ENCODE results near the gene NKX2-1. TPM values are rescaled to one million over a fixed set of nuclear protein-coding genes. Genes with fewer than 3 reads are reported as not detected.

NKX2-1 gene
- total RNA-seq, 3 donors from 2014 or later (not counting 1 experiment from before 2014, with no cell fraction given) = not detected

GRCh38 chr14:36529062-36529461, 9.0 kb upstream of the NKX2-1 start:
- peaks cover 13% of the 10 kb centered on the region for H3K9me3 ChIP-seq (ENCODE audit: control insufficient read depth, insufficient read depth, low read length)
- ATAC-seq = no peak
- intact Hi-C loops (cut with micrococcal nuclease) = no loop called here
- no peak for DNase-seq
- Mint-ChIP-seq H3K4me3 (no peak overlapping the region), H3K36me3 (peaks cover 22% of the 10 kb centered on the region), H3K4me1 (no peaks in the 10 kb centered on the region), H3K9me3 (peaks cover 10% of the 10 kb centered on the region in 2 donors), H3K27ac (no peak overlapping the region), H3K27me3 (ENCODE audit: low read depth in 2 of 2) (peaks cover 39 to 44% of the 10 kb centered on the region in 2 donors)
- H3K36me3 ChIP-seq (ENCODE audit: control insufficient read depth, insufficient read depth, low read length) = no peaks in the 10 kb centered on the region
- H3K27me3 ChIP-seq (ENCODE audit: control insufficient read depth, insufficient read depth, low read length) = peaks cover 24% of the 10 kb centered on the region
- TF ChIP-seq, protein P1, sequence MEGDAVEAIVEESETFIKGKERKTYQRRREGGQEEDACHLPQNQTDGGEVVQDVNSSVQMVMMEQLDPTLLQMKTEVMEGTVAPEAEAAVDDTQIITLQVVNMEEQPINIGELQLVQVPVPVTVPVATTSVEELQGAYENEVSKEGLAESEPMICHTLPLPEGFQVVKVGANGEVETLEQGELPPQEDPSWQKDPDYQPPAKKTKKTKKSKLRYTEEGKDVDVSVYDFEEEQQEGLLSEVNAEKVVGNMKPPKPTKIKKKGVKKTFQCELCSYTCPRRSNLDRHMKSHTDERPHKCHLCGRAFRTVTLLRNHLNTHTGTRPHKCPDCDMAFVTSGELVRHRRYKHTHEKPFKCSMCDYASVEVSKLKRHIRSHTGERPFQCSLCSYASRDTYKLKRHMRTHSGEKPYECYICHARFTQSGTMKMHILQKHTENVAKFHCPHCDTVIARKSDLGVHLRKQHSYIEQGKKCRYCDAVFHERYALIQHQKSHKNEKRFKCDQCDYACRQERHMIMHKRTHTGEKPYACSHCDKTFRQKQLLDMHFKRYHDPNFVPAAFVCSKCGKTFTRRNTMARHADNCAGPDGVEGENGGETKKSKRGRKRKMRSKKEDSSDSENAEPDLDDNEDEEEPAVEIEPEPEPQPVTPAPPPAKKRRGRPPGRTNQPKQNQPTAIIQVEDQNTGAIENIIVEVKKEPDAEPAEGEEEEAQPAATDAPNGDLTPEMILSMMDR (IDR thresholded peaks at IDR 0.05) = no peak
- H3K4me3 ChIP-seq (ENCODE audit: low read length) = no peak overlapping the region
- no peaks in the 10 kb centered on the region for H3K4me1 ChIP-seq (ENCODE audit: control insufficient read depth, insufficient read depth, low read length)
- H3K27ac ChIP-seq (ENCODE audit: low read length) = no peak overlapping the region

GRCh38 chr14:36525746-36526099, 5.7 kb upstream of the NKX2-1 start:
- Mint-ChIP-seq H3K36me3 (peaks cover 22% of the 10 kb centered on the region), H3K27me3 (ENCODE audit: low read depth in 2 of 2) (peaks cover 63 to 64% of the 10 kb centered on the region in 2 donors), H3K4me3 (no peak overlapping the region), H3K4me1 (no peaks in the 10 kb centered on the region), H3K27ac (no peak overlapping the region), H3K9me3 (peaks cover 10% of the 10 kb centered on the region in 2 donors)
- Histone ChIP-seq H3K4me1 (ENCODE audit: control insufficient read depth, insufficient read depth, low read length) (no peaks in the 10 kb centered on the region), H3K27ac (ENCODE audit: low read length) (no peak overlapping the region), H3K27me3 (ENCODE audit: control insufficient read depth, insufficient read depth, low read length) (peaks cover 37% of the 10 kb centered on the region), H3K4me3 (ENCODE audit: low read length) (no peak overlapping the region), H3K9me3 (ENCODE audit: control insufficient read depth, insufficient read depth, low read length) (peaks cover 14% of the 10 kb centered on the region), H3K36me3 (ENCODE audit: control insufficient read depth, insufficient read depth, low read length) (no peaks in the 10 kb centered on the region)
- DNase-seq (no peak), ATAC-seq (no peak)
- intact Hi-C loops (cut with micrococcal nuclease) = no loop called here
- 16% methylated on average over 10 of the region's 10 CpGs for WGBS (ENCODE audit: insufficient coverage)
- TF ChIP-seq, protein P1 (IDR thresholded peaks at IDR 0.05) = no peak

GRCh38 chr14:36524874-36525745, 5.1 kb upstream of the NKX2-1 start:
- TF ChIP-seq, protein P1 (IDR thresholded peaks at IDR 0.05) = no peak
- H3K27ac Mint-ChIP-seq = no peak overlapping the region
- Histone ChIP-seq H3K4me1 (ENCODE audit: control insufficient read depth, insufficient read depth, low read length) (no peaks in the 10 kb centered on the region), H3K4me3 (ENCODE audit: low read length) (no peak overlapping the region), H3K9me3 (ENCODE audit: control insufficient read depth, insufficient read depth, low read length) (peaks cover 14% of the 10 kb centered on the region), H3K27ac (ENCODE audit: low read length) (no peak overlapping the region), H3K36me3 (ENCODE audit: control insufficient read depth, insufficient read depth, low read length) (no peaks in the 10 kb centered on the region), H3K27me3 (ENCODE audit: control insufficient read depth, insufficient read depth, low read length) (peaks cover 37% of the 10 kb centered on the region)
- no peak overlapping the region for H3K4me3 Mint-ChIP-seq
- H3K27me3 Mint-ChIP-seq (ENCODE audit: low read depth in 2 of 2) = peaks cover 63 to 64% of the 10 kb centered on the region in 2 donors
- peaks cover 22% of the 10 kb centered on the region for H3K36me3 Mint-ChIP-seq
- H3K4me1 Mint-ChIP-seq = no peaks in the 10 kb centered on the region
- DNase-seq (no peak), ATAC-seq (no peak)
- 12% methylated on average over 51 of the region's 54 CpGs for WGBS (ENCODE audit: insufficient coverage)
- intact Hi-C loops (cut with micrococcal nuclease) = no loop called here
- peaks cover 10% of the 10 kb centered on the region in 2 donors for H3K9me3 Mint-ChIP-seq
